ENCODE data around the gene ECSIT.

The ECSIT gene

GRCh38 chr19:11549386-11549953 lies 20.5 kb upstream of the ECSIT start:
- no peak for DNase-seq (ENCODE audit: low spot score)

GRCh38 chr19:11547929-11548700 lies 19.2 kb upstream of the ECSIT start:
- no peak for DNase-seq (ENCODE audit: low spot score)

- DNase-seq (ENCODE audit: low spot score) = no peak
These were observed 12.3 kb upstream of the ECSIT start for GRCh38 chr19:11541238-11541637.

GRCh38 chr19:11540645-11541044 lies 11.7 kb upstream of the ECSIT start:
- no peak for DNase-seq (ENCODE audit: low spot score)

- no peak for DNase-seq (ENCODE audit: low spot score)
These were observed 10.8 kb upstream of the ECSIT start for GRCh38 chr19:11539495-11540365.

GRCh38 chr19:11538232-11539036 lies 9.5 kb upstream of the ECSIT start, which contains the start of gene CNN1:
Gene CNN1, plus strand, starts transcription at chr19:11538851. Its CDS starts 77 bp downstream, at chr19:11538928.
- DNase-seq (ENCODE audit: low spot score) = no peak

GRCh38 chr19:11535792-11536595 lies 7.1 kb upstream of the ECSIT start:
- peak; percentile 72 for DNase-seq (ENCODE audit: low spot score)

GRCh38 chr19:11534948-11535347 lies 6.0 kb upstream of the ECSIT start:
- no peak for DNase-seq (ENCODE audit: low spot score)

GRCh38 chr19:11534538-11534937 lies 5.6 kb upstream of the ECSIT start:
- DNase-seq (ENCODE audit: low spot score) = no peak

GRCh38 chr19:11530432-11530831 lies 1.5 kb upstream of the ECSIT start:
- DNase-seq (ENCODE audit: low spot score) = no peak

- no peak for DNase-seq (ENCODE audit: low spot score)
These were observed 9.8 kb downstream of the ECSIT start for GRCh38 chr19:11519138-11519537.

- DNase-seq (ENCODE audit: low spot score) = no peak
These were observed 15.0 kb downstream of the ECSIT start for GRCh38 chr19:11513946-11514345.

- no peak for DNase-seq (ENCODE audit: low spot score)
These were observed 18.5 kb downstream of the ECSIT start for GRCh38 chr19:11510444-11510843.

GRCh38 chr19:11507370-11508078 lies 21.4 kb downstream of the ECSIT start:
- no peak for DNase-seq (ENCODE audit: low spot score)

- no peak for DNase-seq (ENCODE audit: low spot score)
These were observed 22.0 kb downstream of the ECSIT start for GRCh38 chr19:11506967-11507366.

- DNase-seq (ENCODE audit: low spot score) = no peak
These were observed 22.8 kb downstream of the ECSIT start for GRCh38 chr19:11506101-11506555.

- DNase-seq (ENCODE audit: low spot score) = peak; percentile 94
These were observed 23.3 kb downstream of the ECSIT start, which contains the start of gene ZNF653 for GRCh38 chr19:11505504-11506100. Gene ZNF653, minus strand, starts transcription at chr19:11505839. Its CDS starts 53 bp downstream, at chr19:11505786.

- peak; percentile 95 for DNase-seq (ENCODE audit: low spot score)
These were observed 23.9 kb downstream of the ECSIT start for GRCh38 chr19:11505032-11505503.

GRCh38 chr19:11504502-11505031 lies 24.4 kb downstream of the ECSIT start:
- DNase-seq (ENCODE audit: low spot score) = no peak
